Suprapubic skin (tissue), 4 donors: ENCODE measurements around the gene KRTAP5-5. TPM values are rescaled to one million over a fixed set of nuclear protein-coding genes. Genes with fewer than 3 reads are reported as not detected.

Experiments
- DNase-seq, 2 donors: peaks; one replicate each; pipeline ENCODE4 v3.0.0-alpha.2; 2019; ENCODE audit warnings: low spot score in 2 of 2
- H3K27ac ChIP-seq: fragments of 200-600 bp; sonication (generic); one replicate; pipeline ENCODE4 v1.5.1; 2019
- H3K27me3 ChIP-seq: fragments of 200-600 bp; sonication (generic); one replicate; pipeline ENCODE4 v1.5.1; 2019
- H3K36me3 ChIP-seq: fragments of 200-600 bp; sonication (generic); one replicate; pipeline ENCODE4 v1.5.1; 2019
- H3K4me1 ChIP-seq: fragments of 200-600 bp; sonication (generic); one replicate; pipeline ENCODE4 v1.5.1; 2019
- H3K4me3 ChIP-seq: fragments of 200-600 bp; sonication (generic); one replicate; pipeline ENCODE4 v1.5.1; 2019; ENCODE audit warnings: mild to moderate bottlenecking
- H3K9me3 ChIP-seq: fragments of 200-600 bp; sonication (generic); one replicate; pipeline ENCODE4 v1.5.1; 2019
- EP300 ChIP-seq: sonication (generic); formaldehyde crosslinking; IDR thresholded peaks from one replicate; pipeline ENCODE4 v1.6.1; 2017; ENCODE audit warnings: antibody characterized with exemption
- POLR2A ChIP-seq, 2 donors: fragments of 450-650 bp; IDR thresholded peaks; one replicate each; pipeline ENCODE4 v1.6.1; 2017; ENCODE audit warnings: antibody characterized with exemption in 2 of 2, mild to moderate bottlenecking in 2 of 2, moderate library complexity in 2 of 2
- POLR2AphosphoS5 ChIP-seq, 3 donors: sonication (generic); formaldehyde crosslinking; IDR thresholded peaks; one replicate each; pipeline ENCODE4 v1.6.1; 2017; ENCODE audit warnings: antibody characterized with exemption in 3 of 3
- WGBS: methylation state at CpG from one replicate; pipeline ENCODE4 v1.1.5; 2018; 5-methylcytosine and 5-hydroxymethylcytosine counted together
- total RNA-seq, 4 donors: library from RNA; depleted of rRNA; stranded (reverse); fragments of >200 nt; gene quantifications; one replicate each; pipeline ENCODE4 v1.1.0, GENCODE V29; 2016
- TF ChIP-seq, protein P1 (sequence below), 2 donors: fragments of 200-600 bp in 1 of 2; fragments of 450-650 bp in 1 of 2; sonication (generic) in 1 of 2; IDR thresholded peaks; one replicate each; pipeline ENCODE4 v1.5.1; 2016 to 2019; ENCODE audit warnings: antibody characterized with exemption in 2 of 2, mild to moderate bottlenecking in 1 of 2, moderate library complexity in 1 of 2

Gene KRTAP5-5
- total RNA-seq, 4 donors from 2014 or later: 0.79 to 2.7 (median 1.2) TPM; not detected in 1

DNA sequence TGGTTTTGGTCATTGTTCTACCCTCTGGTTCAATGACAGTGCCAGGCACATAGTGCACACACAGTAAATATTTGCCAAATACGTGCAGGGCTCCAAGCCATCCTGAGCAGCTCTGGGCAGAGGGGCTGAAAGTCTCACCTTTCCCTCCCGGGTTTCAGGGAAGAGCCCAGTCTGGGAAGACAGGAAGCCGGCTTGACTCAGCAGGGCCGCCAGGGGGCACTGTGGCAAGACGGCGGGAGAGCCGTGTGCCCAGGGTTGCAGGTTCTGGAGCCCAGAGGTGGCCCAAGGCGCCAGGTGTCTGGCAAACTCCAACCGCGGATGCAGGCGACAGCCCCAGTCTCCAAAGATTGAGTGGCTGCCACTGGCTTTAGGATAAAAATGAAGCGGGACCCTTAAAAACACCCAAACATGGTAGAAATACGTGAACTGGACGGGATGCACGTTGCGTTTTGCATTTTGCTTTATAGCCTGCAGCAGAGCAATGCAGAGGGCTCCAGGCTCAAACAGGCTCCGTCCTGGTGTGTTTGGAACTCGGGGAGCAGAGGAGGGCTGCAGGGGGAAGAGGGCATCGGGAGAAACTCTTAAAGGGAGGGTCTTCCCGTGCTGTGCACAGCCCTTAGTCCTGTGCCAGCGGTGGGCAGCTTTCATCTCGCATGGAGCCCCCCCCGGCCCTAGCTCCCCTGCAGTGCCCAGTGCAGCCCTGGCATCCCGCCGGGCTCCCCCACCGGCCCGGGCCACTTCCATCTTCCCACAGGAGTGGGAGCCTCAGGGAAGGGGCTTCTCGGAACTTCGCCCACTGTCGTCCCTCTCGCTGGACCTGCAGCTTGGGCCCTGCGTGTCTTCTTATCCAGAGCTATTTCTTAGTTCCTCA is 10.7 kb downstream of the KRTAP5-5 start:
- 60% methylated on average over 29 of the region's 32 CpGs for WGBS
- Histone ChIP-seq H3K27me3 (peaks cover 68% of the 10 kb centered on the region), H3K27ac (no peak overlapping the region), H3K36me3 (no peaks in the 10 kb centered on the region), H3K4me1 (peaks cover 17% of the 10 kb centered on the region), H3K4me3 (no peak overlapping the region), H3K9me3 (no peaks in the 10 kb centered on the region)
- DNase-seq: no peak
- TF ChIP-seq, protein P1, sequence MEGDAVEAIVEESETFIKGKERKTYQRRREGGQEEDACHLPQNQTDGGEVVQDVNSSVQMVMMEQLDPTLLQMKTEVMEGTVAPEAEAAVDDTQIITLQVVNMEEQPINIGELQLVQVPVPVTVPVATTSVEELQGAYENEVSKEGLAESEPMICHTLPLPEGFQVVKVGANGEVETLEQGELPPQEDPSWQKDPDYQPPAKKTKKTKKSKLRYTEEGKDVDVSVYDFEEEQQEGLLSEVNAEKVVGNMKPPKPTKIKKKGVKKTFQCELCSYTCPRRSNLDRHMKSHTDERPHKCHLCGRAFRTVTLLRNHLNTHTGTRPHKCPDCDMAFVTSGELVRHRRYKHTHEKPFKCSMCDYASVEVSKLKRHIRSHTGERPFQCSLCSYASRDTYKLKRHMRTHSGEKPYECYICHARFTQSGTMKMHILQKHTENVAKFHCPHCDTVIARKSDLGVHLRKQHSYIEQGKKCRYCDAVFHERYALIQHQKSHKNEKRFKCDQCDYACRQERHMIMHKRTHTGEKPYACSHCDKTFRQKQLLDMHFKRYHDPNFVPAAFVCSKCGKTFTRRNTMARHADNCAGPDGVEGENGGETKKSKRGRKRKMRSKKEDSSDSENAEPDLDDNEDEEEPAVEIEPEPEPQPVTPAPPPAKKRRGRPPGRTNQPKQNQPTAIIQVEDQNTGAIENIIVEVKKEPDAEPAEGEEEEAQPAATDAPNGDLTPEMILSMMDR (IDR thresholded peaks at IDR 0.05): peak in 1 of 2 donors; percentile 80
- no peak for TF ChIP-seq POLR2AphosphoS5 (IDR thresholded peaks at IDR 0.05)

DNA sequence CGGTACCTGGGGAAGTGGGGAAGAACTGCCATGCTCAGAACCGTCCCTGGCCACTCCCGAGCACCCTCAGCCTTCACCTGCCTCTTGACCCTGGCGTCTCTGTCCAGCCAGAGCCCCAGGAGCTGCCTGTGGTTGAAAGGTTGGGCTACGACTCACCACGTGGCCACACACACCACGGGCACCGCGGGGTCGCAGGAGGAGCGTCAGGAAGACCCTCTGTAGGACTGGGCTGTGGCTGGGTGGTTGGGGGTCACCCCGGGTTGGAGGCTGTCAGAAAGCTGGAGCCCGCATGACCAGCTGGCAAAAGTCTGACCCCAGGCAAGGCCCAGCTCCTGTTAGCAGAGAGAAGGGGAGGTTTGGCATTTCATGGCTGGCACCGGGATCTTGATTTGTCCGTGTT is 11.5 kb downstream of the KRTAP5-5 start:
- Histone ChIP-seq H3K4me1 (peaks cover 17% of the 10 kb centered on the region), H3K27me3 (peaks cover 61% of the 10 kb centered on the region), H3K4me3 (no peak overlapping the region), H3K36me3 (no peaks in the 10 kb centered on the region), H3K9me3 (no peaks in the 10 kb centered on the region), H3K27ac (no peak overlapping the region)
- WGBS: 85% methylated on average over 11 of the region's 15 CpGs
- no peak for DNase-seq
- TF ChIP-seq, protein P1 (IDR thresholded peaks at IDR 0.05): no peak
- TF ChIP-seq POLR2AphosphoS5 (IDR thresholded peaks at IDR 0.05) (no peak), EP300 (no peak), POLR2A (IDR thresholded peaks at IDR 0.05) (no peak)

DNA sequence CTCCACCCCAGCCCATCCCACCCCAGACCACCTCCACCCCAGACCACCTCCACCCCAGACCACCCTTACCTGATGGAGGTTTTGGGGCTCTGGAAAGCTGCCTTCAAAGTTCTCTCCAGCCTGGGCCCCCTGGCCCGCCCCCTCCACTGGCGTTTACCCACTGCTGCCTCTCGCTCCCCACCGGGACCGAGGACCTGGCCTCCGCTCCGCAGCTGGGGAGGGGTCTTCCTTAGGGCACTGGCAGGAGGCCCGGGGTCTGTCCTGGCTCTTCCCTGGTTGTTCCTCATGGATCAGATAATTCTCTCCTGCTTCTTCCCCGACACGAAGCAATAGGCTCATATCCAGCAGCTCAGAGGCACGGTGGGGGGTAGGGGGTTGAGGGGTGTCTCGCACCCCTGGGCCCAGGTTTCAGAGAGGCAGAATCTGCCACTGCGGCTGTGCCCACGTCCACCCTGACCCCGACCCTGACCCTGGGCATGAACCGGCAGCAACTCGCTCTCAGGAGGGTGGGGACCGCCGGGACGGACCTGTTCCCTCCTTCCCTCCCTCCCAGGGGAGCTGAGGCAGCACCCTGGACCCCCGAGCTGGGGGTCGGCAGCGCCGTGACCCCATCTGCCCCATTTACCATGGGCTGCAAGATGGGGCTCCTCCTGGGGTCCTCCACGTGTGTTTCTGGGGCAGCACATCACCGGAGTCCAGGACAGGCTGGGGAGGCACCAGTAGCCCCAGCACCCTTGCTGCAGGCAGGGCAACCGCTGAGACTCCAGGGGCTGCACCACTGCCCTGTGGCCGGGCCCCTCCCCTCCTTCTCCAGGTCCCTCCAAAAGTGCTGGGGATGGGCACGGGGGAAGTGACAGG is 12.9 kb downstream of the KRTAP5-5 start:
- no peaks in the 10 kb centered on the region for H3K9me3 ChIP-seq
- no peak for DNase-seq
- H3K27me3 ChIP-seq: peaks cover 49% of the 10 kb centered on the region
- TF ChIP-seq, protein P1 (IDR thresholded peaks at IDR 0.05): no peak
- TF ChIP-seq POLR2A (IDR thresholded peaks at IDR 0.05) (no peak), EP300 (no peak), POLR2AphosphoS5 (IDR thresholded peaks at IDR 0.05) (no peak)
- H3K27ac ChIP-seq: no peak overlapping the region
- H3K36me3 ChIP-seq: no peaks in the 10 kb centered on the region
- H3K4me3 ChIP-seq: no peak overlapping the region
- peaks cover 17% of the 10 kb centered on the region for H3K4me1 ChIP-seq
- 76% methylated on average over 20 of the region's 29 CpGs for WGBS

DNA sequence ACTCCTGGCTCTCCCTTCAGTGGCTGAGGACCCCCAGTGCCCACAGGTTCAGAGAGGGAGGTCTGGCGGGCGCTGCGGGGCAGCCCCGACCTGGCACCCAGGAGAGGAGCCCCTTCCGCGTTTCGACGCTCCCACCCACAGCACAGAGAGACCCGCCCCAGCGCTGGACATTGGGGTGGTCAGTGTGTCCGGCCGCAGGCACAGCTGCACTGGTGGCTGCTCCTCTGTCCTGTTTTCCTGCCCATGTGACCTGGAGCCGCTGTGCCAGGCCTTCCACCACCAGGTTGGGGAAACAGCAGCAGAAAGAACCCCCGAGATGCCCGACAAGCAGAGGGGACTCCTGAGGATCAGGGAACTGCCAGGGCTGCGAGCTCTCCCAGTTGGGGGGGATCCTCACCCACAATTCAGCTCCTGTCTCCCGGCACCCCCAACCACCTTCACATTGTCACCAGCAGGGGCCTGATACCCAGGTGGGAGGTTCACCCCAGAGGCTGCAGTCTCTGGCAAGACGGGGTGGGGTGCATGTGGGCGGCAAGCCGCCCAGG is 13.6 kb downstream of the KRTAP5-5 start:
- H3K36me3 ChIP-seq: no peaks in the 10 kb centered on the region
- H3K27me3 ChIP-seq: peaks cover 43% of the 10 kb centered on the region
- WGBS: 92% methylated on average over 3 of the region's 20 CpGs
- no peak for DNase-seq
- H3K27ac ChIP-seq: no peak overlapping the region
- no peaks in the 10 kb centered on the region for H3K9me3 ChIP-seq
- TF ChIP-seq POLR2AphosphoS5 (IDR thresholded peaks at IDR 0.05): no peak
- TF ChIP-seq, protein P1 (IDR thresholded peaks at IDR 0.05): no peak
- no peak for TF ChIP-seq EP300
- TF ChIP-seq POLR2A (IDR thresholded peaks at IDR 0.05): no peak
- H3K4me1 ChIP-seq: peaks cover 17% of the 10 kb centered on the region
- no peak overlapping the region for H3K4me3 ChIP-seq
